ENCODE results near the gene MYO6.
"Not testable (repeated sequence)": the region's sequence is repeated elsewhere in the genome, so short reads cannot be mapped to it uniquely, and the experiment has no call there.

MYO6 gene

GRCh38 chr6:75884822-75885221 lies 135.8 kb downstream of the MYO6 start:
- no peak for TF ChIP-seq CTCF (IDR thresholded peaks at IDR 0.05; ENCODE audit: low read depth, low read length)
- DNase-seq (ENCODE audit: low read depth, low spot score), result no peak
- in situ Hi-C loops (cut with HindIII; ENCODE audit: low sequenced_read_pairs), result no loop called here
- H3K4me3 ChIP-seq (ENCODE audit: low read depth, low read length), result no peak overlapping the region

DNA sequence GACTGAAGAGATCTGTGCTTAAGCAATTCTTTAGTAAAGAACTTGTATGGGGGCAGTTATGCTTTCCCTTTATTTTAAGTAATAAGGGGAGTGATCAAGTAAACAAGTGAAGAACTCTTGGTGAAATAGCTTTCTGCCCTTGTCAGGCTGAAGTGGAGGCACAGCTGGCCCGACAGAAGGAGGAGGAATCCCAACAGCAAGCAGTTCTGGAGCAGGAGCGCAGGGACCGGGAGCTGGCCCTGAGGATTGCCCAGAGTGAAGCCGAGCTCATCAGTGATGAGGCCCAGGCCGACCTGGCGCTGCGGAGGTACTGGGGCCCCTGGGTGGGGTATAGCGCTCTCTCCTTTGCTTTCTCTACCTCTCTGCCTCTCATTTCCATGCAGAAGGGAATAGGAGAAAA lies 143.3 kb downstream of the MYO6 start:
- no peak for TF ChIP-seq CTCF (IDR thresholded peaks at IDR 0.05; ENCODE audit: low read depth, low read length)
- H3K4me3 ChIP-seq (ENCODE audit: low read depth, low read length), result no peak overlapping the region
- no peak for DNase-seq (ENCODE audit: low read depth, low spot score)
- in situ Hi-C loops (cut with HindIII; ENCODE audit: low sequenced_read_pairs), result no loop called here

DNA sequence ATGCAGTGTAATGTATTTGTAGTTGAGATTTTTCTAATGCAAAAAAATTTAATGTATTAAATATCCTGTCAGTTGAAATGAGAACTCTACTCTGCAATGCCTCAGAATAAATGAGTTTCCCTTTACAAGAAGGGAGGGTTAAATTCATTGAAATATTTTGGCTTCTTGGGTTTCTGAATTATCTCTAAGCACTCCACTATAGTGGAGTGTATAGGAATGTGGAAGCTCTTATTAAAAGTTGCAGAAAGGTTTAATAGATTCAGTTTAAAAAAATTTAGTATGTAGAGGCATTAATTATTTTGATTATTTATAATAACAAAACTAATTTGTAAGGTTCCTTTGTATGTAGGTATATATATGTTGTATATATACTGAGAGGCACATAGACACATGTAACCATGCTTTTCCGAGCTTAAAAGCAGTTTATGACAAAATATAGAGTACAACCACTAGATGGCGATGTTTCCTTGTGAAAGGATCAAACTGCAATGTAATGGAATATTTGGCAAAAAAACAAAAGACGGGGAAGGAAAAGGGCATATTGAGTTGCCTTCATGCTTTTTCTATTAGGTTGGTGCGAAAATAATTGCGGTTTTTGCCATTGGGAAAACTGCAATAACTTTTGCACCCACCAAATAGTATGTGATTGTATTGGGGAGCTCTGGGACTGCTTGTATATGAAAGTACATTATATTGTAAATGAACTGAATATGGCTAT lies 144.2 kb downstream of the MYO6 start:
- in situ Hi-C loops (cut with HindIII; ENCODE audit: low sequenced_read_pairs), result no loop called here
- H3K4me3 ChIP-seq (ENCODE audit: low read depth, low read length), result no peak overlapping the region
- peak; percentile 55 for TF ChIP-seq CTCF (IDR thresholded peaks at IDR 0.05; ENCODE audit: low read depth, low read length)
- DNase-seq (ENCODE audit: low read depth, low spot score), result peak; percentile 83

DNA sequence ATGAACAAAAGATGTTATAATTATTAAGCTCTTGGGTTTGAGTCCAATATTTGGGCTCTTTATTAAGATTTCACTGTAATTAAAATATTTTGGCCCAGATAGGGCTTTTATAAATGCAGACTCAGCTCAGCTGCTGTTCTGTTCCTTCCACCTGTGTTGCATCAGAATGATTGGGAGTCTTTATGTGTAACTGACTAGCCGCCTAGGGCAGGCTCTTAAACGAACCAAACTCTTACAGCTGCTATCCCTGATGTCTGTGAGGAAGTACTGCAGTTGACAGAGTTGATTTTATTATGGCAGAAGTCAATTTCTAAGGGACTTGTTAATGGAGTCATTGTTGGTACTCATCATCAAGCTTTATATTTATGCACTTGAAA lies 144.7 kb downstream of the MYO6 start:
- in situ Hi-C loops (cut with HindIII; ENCODE audit: low sequenced_read_pairs), result no loop called here
- TF ChIP-seq CTCF (IDR thresholded peaks at IDR 0.05; ENCODE audit: low read depth, low read length), result no peak
- H3K4me3 ChIP-seq (ENCODE audit: low read depth, low read length), result no peak overlapping the region
- DNase-seq (ENCODE audit: low read depth, low spot score), result no peak

- DNase-seq (ENCODE audit: low read depth, low spot score), result no peak
- no peak for TF ChIP-seq CTCF (IDR thresholded peaks at IDR 0.05; ENCODE audit: low read depth, low read length)
- no peak overlapping the region for H3K4me3 ChIP-seq (ENCODE audit: low read depth, low read length)
- in situ Hi-C loops (cut with HindIII; ENCODE audit: low sequenced_read_pairs), result no loop called here
Observed at GRCh38 chr6:75896526-75896925, 147.5 kb downstream of the MYO6 start.

DNA sequence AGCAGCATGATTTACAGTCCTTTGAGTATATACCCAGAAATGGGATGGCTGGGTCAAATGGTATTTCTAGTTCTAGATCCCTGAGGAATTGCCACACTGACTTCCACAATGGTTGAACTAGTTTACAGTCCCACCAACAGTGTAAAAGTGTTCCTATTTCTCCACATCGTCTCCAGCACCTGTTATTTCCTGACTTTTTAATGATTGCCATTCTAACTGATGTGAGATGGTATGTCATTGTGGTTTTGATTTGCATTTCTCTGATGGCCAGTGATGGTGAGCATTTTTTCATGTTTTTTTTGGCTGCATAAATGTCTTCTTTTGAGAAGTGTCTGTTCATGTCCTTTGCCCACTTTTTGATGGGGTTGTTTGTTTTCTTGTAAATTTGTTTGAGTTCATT lies 151.2 kb downstream of the MYO6 start:
- DNase-seq (ENCODE audit: low read depth, low spot score); H3K4me3 ChIP-seq (ENCODE audit: low read depth, low read length); in situ Hi-C loops (cut with HindIII; ENCODE audit: low sequenced_read_pairs): not testable (repeated sequence)

DNA sequence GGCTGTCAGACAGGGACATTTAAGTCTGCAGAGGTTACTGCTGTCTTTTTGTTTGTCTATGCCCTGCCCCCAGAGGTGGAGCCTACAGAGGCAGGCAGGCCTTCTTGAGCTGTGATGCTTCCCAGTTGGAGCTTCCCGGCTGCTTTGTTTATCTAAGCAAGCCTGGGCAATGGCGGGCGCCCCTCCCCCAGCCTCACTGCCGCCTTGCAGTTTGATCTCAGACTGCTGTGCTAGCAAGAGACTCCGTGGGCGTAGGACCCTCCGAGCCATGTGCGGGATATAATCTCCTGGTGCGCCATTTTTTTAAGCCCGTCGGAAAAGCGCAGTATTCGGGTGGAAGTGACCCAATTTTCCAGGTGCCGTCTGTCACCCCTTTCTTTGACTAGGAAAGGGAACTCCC lies 156.1 kb downstream of the MYO6 start:
- in situ Hi-C loops (cut with HindIII; ENCODE audit: low sequenced_read_pairs); DNase-seq (ENCODE audit: low read depth, low spot score); H3K4me3 ChIP-seq (ENCODE audit: low read depth, low read length): not testable (repeated sequence)

- no peak overlapping the region for H3K4me3 ChIP-seq (ENCODE audit: low read depth, low read length)
- no peak for DNase-seq (ENCODE audit: low read depth, low spot score)
- TF ChIP-seq CTCF (IDR thresholded peaks at IDR 0.05; ENCODE audit: low read depth, low read length), result no peak
- in situ Hi-C loops (cut with HindIII; ENCODE audit: low sequenced_read_pairs), result no loop called here
Observed at GRCh38 chr6:75906871-75907270, 157.8 kb downstream of the MYO6 start.
